ENCODE data around the gene LINGO3. TPM values are rescaled to one million over a fixed set of nuclear protein-coding genes. Genes with fewer than 3 reads are reported as not detected.

LINGO3 gene
- total and polyA plus RNA-seq, 2 donors (not counting 3 experiments of a cell fraction or from before 2014, with no cell fraction given): not detected

DNA sequence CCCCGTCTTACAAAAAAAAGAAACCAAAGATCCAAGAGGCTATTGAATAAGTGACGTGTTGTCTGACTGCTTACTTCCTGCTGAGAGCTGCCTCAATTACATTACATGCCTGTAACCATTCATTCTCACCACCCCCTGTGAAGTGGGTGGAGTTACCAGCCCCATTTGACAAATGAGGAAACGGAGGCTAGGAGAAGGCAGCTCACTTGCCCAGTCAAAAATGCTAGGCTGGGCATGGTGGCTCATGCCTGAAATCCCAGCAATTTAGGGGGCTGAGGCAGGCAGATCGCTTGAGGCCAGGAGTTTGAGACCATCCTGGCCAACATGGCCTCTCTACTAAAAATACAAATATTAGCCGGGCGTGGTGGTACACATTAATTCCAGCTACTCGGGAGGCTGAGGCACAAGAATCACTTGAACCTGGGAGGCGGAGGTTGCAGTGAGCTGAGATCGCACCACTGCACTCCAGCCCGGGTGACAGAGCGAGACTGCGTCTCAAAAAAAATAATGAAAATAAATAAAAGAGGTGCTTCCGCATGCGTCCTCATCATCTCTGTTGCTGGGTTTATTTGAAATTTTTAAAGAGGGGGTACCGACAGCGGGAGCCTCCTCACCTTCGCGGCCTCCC is 19.9 kb upstream of the LINGO3 start:
- Histone ChIP-seq H2AFZ (ENCODE audit: low read depth, low read length) (peak overlapping the region; percentile 54), H3K4me3 (replicated peaks in 1 of 3; ENCODE audit: insufficient read depth in 1 of 3, low read depth in 1 of 3, low read length in 3 of 3) (peak overlapping the region; percentile 68 to 94 (median 87)), H3K9me3 (replicated peaks; ENCODE audit: control insufficient read depth, insufficient read depth, low read length) (no peaks in the 10 kb centered on the region), H3K27me3 (ENCODE audit: control insufficient read depth in 2 of 2, insufficient read depth in 2 of 2, low read length in 2 of 2) (no peaks in the 10 kb centered on the region), H4K20me1 (replicated peaks; ENCODE audit: control insufficient read depth, extremely low read depth, insufficient read depth, low read length) (no peaks in the 10 kb centered on the region), H3K4me2 (ENCODE audit: insufficient read depth, low read length) (peak overlapping the region; percentile 74), H3K27ac (ENCODE audit: insufficient read depth, low read depth, low read length) (peak overlapping the region; percentile 90), H3K79me2 (ENCODE audit: control insufficient read depth, insufficient read depth, low read length) (peaks cover 48% of the 10 kb centered on the region), H3K4me1 (ENCODE audit: control insufficient read depth, extremely low read depth, insufficient read depth, low read length) (peaks cover 15% of the 10 kb centered on the region), H3K9ac (replicated peaks; ENCODE audit: extremely low read depth, insufficient read depth, low read length) (peak overlapping the region; percentile 76), H3K9me1 (replicated peaks; ENCODE audit: control insufficient read depth, extremely low read depth, insufficient read depth, low read length) (no peaks in the 10 kb centered on the region), H3K36me3 (ENCODE audit: control insufficient read depth in 2 of 2, extremely low read depth in 1 of 2, insufficient read depth in 2 of 2, low read length in 2 of 2) (peaks cover 0 to 9% of the 10 kb centered on the region in 2 experiments)
- FAIRE-seq: peak; percentile 98
- TF ChIP-seq POLR2AphosphoS5 (IDR thresholded peaks at IDR 0.05; ENCODE audit: insufficient read depth, low read depth, low read length): peak; percentile 8
- no peak for TF ChIP-seq EZH2 (IDR thresholded peaks at IDR 0.05; ENCODE audit: borderline replicate concordance, low read depth, low read length, severe bottlenecking)
- POLR2A ChIA-PET: interaction anchor here (1.2 kb wide), 1 partner anchor 22 kb away, joined by 3 read pairs; no protein-coding TSS in a partner anchor
- BruUV-seq (replicated peaks): TSS peak; percentile 73
- intact Hi-C loops (cut with micrococcal nuclease): loop anchor here (5.0 kb wide), 1 partner anchor 41 kb away; no protein-coding TSS in a partner anchor
- dilution Hi-C loops (cut with MboI; ENCODE audit: extremely low pct_ligation_motif_present, low sequenced_read_pairs): no loop called here
- CTCF ChIA-PET: interaction anchor here (0.6 to 1.6 kb wide), 7 partner anchors 10 to 623 kb away, joined by 3 to 8 read pairs (median 5); no protein-coding TSS in a partner anchor
- peak; percentile 90 for DNase-seq (ENCODE audit: low read depth, low spot score)

DNA sequence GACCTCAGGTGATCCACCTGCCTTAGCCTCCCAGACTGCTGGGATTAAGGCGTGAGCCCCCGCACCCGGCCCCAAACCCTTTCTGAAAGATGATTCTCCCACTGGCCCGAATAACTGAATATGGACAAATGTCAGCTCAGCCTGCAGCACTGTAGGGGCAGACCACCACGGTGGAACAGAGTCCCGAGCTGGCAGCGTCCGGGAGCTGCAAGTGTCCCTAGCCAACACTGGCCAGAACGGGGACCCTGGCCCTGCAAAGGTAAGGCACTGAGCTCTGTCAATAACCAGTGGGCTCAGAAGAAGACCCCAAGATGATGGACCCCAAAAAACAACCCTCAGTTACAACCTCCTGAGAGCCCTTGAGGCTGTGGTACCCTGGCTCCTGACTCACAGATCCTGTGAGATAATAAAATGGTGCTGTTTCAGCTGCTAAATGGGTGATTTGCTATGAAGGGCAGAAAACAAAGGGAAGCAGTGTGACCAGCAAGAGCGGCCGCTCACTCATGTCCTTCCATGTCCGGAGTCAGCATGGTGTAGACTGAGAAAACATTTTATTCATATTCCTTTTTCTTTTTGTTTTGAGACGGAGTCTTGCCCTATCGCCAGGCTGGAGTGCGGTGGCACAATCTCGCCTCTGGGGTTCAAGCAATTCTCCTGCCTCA is 18.9 kb upstream of the LINGO3 start:
- no TSS peak for BruUV-seq (replicated peaks)
- intact Hi-C loops (cut with micrococcal nuclease): loop anchor here (5.0 kb wide), 1 partner anchor 40 kb away; no protein-coding TSS in a partner anchor
- ChIA-PET CTCF (interaction anchor here (0.9 to 1.6 kb wide), 4 partner anchors 9 to 171 kb away, joined by 3 to 8 read pairs (median 4); no protein-coding TSS in a partner anchor), POLR2A (interaction anchor here (0.6 kb wide), 2 partner anchors 265 to 1881 kb away, joined by 4 read pairs; no protein-coding TSS in a partner anchor)
- Histone ChIP-seq H3K27me3 (ENCODE audit: control insufficient read depth in 2 of 2, insufficient read depth in 2 of 2, low read length in 2 of 2) (no peaks in the 10 kb centered on the region), H3K36me3 (ENCODE audit: control insufficient read depth in 2 of 2, extremely low read depth in 1 of 2, insufficient read depth in 2 of 2, low read length in 2 of 2) (peaks cover 0 to 13% of the 10 kb centered on the region in 2 experiments), H3K9me3 (replicated peaks; ENCODE audit: control insufficient read depth, insufficient read depth, low read length) (no peaks in the 10 kb centered on the region), H3K9me1 (replicated peaks; ENCODE audit: control insufficient read depth, extremely low read depth, insufficient read depth, low read length) (no peaks in the 10 kb centered on the region), H2AFZ (ENCODE audit: low read depth, low read length) (no peak overlapping the region), H3K9ac (replicated peaks; ENCODE audit: extremely low read depth, insufficient read depth, low read length) (no peak overlapping the region), H3K4me1 (ENCODE audit: control insufficient read depth, extremely low read depth, insufficient read depth, low read length) (peaks cover 15% of the 10 kb centered on the region), H3K4me3 (replicated peaks in 1 of 3; ENCODE audit: insufficient read depth in 1 of 3, low read depth in 1 of 3, low read length in 3 of 3) (no peak overlapping the region), H3K27ac (ENCODE audit: insufficient read depth, low read depth, low read length) (peak overlapping the region; percentile 90), H3K4me2 (ENCODE audit: insufficient read depth, low read length) (no peak overlapping the region), H3K79me2 (ENCODE audit: control insufficient read depth, insufficient read depth, low read length) (peaks cover 41% of the 10 kb centered on the region), H4K20me1 (replicated peaks; ENCODE audit: control insufficient read depth, extremely low read depth, insufficient read depth, low read length) (no peaks in the 10 kb centered on the region)
- no peak for DNase-seq (ENCODE audit: low read depth, low spot score)
- dilution Hi-C loops (cut with MboI; ENCODE audit: extremely low pct_ligation_motif_present, low sequenced_read_pairs): no loop called here
- FAIRE-seq: no peak
- no peak for TF ChIP-seq JUN (IDR thresholded peaks at IDR 0.05; ENCODE audit: borderline replicate concordance, insufficient read depth, insufficient read length, low read depth)

Data from endothelial cell of umbilical vein (primary cell).